HPDE6-E6E7 (cell line): ENCODE measurements around the gene PLCB1.

Experiments
- DNase-seq: peaks from one replicate; pipeline ENCODE4 v3.0.0; 2011; ENCODE audit warnings: missing footprints; ENCODE audit errors: extremely low spot score

Gene PLCB1

DNA sequence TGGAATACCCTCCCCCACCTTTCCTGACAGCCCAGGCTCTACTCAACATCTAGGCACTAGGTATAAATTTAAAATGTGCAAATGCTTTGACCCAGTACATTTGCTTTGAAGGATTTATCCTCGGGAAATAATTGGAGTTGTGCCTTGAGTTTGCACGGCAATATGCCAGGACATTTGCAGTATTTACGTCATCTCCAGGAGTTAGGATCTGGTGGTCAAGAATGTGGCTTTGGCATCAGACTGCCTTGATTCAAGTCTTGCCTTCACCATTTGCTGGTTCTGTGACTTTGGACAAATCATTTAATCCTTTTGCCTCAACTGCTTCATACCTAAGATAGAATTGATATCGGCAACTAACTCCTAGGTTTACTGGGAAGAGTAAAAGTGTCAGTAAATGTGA is 169.6 kb downstream of the PLCB1 start:
- DNase-seq, result no peak

DNA sequence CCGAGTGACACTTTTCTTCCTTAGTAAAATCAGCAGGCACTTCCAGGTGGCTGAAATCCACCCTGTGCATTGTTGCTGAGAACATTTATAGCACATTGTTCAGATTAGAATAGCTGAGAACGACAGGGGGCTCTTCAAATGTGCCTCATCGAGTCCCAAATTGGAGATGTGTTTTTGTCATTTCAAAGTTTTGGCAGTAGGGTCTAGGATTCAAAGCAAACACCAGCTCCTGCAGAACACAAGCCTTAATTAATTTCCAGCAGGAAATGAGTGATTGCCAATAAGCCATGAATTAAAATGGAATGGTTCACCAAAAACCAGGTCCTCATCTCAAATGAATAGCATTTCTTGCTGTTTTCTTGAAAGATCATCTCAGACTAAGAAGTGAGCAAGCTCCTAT is 171.6 kb downstream of the PLCB1 start:
- no peak for DNase-seq

DNA sequence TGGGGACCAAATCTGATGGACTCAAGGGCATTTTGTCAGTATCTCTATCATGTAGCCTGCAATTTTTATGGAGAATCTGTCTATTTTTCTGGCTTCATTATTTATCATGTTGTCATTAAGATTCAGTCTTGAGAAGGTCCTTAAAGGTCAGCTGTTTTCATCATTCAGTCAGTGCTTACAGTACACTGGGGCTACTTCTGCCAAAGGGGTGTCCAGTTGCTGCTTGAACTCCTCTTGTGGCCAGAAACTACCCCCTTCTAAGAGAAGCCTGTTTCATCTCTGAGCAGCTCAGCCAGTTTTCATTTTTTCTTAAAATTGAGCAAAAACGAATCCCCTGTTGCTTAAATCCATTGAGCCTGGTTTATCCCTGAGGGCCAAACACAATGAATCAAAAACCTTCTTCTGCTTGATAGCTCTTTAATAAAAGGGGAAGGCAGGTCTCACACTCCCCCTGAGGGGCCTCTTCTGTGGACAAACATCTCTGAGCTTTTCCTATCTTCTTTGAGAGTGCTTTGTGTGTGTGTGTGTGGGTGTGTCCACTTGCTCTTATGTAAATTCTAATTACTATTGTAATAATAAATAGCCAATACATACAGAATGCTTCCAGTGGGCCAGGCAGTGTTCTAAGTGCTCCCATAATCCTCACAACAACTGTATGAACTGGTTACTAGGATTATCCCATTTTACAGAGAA is 172.2 kb downstream of the PLCB1 start:
- no peak for DNase-seq

DNA sequence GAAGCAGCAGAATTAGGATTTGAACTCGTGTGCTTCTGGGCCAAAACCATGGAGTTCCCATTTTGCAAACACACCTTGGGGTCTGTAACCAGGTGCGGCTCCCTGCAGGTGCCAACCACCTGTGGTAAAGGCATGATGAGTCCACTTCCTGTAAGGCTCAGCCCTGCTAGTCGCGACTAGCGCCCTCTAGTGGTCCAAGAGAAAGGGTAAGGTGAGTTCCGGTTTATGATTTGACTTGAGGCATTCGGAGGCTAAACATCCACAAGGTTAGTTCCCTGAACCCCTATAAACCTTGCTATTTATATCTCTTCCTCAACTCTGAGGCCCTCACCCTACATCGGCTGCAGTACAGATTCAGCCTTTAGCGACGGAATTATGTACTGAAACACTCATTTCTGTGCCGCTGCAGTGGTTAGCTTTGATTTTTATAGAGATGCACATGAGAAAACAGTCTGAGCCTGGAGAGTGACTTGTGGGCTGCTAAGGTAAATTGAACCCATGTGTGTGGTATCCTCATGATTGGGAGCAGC is 173.4 kb downstream of the PLCB1 start:
- peak; percentile 71 for DNase-seq

DNA sequence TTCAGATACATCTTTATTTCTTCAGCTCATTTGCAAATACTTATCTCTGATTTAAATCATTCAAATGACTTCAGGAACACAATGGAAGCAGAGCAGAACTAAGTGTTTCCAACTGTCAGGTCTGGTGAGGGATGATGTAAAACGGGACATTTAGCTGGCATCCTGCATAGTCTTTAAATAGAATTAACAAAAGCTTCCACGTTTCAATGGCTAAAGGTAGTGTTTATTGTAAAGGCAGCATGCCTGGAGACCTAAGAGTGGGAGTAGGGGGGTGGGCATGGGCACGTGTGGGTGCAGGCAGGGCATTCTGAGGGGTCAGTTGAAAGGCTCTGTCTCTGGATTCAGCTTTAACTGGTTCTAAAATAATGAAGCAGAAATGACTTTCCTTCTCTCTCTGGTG is 174.9 kb downstream of the PLCB1 start:
- DNase-seq, result no peak

DNA sequence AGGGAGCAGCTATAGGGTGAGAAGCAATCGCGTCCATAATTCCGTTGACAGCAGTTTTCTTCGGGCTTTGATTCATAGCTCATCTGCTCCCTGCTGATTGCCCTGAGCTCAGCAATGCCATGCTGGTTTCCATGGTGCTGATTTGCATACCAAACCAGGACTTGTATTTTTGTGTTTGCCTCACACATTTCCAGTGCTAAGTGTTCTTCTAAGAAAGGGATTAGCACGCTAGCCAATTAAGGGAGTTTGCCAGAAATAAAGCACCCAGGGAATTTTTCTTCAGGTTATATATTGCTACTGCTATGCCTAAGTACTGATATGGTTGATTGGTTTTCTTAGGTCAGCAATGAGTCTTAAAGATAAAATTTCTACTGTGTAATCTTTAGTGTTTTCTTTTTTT is 177.6 kb downstream of the PLCB1 start:
- no peak for DNase-seq

DNA sequence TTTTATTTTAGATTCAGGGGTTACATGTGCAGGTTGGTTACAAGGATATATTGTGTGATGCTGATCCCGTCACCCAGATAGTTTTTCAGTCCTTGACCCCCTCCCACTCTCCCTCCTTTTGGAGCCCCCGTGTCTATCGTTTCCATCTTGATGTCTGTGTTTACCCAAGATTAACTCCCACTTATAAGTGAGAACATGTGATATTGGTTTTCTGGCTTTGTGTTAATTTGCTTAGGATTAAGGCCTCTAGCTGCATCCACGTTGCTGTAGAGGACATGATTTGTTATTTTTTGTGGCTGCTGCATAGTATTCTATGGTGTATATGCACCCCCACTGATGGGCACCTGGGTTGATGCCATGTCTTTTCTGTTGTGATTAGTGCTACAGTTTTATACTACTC is 178.6 kb downstream of the PLCB1 start:
- no peak for DNase-seq

DNA sequence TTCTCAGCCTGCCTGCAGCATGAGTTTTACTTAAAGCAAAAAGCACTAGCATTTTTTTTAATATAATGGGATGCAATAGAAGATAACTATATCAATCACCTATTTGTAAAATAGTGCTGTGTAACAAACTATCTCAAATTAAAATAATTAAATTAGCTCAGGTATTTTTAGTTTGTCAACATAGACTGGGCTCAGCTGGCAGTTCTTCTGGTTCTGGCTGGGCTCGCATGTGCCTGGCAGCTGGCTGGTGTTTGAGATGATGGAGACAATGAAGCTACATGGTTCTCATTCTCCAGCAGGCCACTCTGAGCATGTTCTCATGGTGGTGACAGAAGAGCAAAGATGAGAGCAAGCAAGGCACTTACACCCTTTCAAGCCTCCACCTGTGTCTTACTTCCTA is 181.0 kb downstream of the PLCB1 start:
- no peak for DNase-seq

DNA sequence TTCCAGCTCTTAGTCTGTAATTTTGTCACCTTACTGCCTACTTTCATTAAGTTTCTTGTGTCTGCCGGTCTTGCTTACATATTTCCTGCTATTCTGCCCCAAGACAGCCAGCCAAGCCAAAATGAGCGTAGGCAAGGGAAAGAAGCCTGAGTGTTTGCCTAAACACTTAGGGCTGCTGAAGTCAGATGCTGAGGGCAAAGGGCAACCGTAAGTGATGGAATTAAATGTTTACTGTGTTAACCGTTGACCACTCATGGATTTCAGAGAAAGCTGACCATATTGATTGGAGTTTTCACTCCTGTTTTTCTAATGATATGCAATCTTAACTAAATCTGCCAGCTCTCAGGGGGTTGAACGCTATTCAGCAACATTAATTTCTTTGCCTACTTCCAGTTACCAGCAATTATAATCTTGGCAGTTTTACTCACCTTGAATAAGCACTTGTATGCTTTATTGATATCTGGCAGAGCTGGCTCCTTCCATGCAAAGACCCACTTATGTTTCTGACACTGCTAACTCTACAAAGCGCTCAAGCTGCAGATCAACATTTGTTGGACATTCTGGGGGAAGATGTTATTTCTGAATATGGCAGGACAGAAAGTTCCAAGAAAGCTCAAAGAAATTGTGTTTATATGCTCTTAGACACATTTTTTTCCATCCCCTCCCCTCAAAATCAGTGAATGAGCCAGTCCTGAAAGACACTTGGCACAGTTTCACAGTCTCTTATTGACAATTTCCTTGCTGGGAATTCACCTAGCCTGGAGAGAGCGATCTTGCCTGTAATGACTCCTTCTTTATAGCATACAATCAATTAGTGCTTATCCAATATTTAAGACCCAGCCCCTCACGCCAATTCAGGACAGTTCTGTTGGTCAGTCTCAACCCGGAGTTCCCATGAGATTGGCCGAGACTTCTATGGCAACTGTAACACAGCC is 183.8 kb downstream of the PLCB1 start:
- DNase-seq, result no peak

DNA sequence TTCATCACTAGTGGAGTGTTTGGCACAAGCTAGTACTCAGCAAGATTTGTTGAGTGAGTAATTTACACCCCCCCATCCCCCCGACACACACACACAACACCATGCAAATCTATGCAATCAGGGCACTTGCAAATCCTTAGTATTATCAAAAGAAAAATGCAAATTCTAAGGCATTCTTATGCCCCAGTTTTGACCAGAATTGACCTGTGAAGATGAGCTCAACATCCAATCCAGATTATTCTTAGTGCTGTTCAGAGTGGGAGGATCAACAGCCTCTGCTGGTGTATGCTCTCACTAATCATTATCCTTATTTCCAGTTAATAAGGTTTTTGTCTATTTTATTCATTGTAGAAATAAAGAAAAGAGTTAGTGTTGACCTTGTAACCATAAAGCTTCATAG is 185.4 kb downstream of the PLCB1 start:
- DNase-seq, result no peak

DNA sequence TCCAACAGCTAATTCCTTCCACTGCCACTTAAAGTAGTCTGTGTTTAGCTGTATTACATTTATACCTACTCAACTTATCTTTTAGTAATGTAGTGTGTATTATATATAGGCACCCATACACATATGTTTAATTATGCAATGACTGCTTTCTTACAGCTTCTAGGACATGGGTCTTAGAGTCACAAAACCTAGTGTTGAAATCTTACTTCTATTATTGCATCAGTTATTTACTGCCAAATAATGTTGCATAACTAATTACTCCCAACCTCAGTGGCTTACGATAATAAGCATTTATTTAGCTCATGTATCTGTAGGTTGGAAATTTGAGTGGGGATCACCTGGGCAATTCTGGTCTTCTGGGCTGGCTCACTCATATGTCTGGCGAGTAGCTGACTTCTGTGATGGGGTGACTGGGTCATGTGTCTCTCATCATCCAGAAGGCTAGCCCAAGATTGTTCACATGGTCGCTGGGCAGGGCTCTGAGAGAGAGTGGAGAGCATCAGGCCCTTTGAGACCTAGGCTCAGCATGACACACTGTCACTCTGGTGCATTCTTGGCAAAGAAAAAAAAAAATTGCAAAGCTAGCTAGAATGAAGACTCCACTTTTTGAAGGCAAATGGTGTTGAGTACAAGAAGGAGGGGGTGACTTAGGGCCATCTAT is 187.0 kb downstream of the PLCB1 start:
- no peak for DNase-seq

DNA sequence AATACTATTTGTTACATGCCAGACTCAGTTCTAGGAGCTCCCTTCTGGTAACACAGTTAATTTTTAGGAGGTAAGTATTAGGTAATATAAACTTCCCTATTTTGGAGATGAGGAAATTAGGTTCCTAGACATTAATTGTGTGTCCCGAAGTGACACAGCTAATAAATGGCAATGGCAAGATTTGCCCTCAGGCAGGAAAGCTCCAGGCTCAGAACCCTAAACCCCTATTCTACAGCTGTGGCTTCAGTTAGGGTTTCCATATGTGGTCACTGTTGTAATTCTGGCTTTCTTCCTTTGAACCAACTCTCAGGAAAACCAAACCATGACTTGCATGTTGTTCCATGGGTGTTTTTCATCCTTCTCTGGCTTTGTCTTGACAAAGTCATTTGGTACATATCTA is 188.2 kb downstream of the PLCB1 start:
- DNase-seq, result no peak

DNA sequence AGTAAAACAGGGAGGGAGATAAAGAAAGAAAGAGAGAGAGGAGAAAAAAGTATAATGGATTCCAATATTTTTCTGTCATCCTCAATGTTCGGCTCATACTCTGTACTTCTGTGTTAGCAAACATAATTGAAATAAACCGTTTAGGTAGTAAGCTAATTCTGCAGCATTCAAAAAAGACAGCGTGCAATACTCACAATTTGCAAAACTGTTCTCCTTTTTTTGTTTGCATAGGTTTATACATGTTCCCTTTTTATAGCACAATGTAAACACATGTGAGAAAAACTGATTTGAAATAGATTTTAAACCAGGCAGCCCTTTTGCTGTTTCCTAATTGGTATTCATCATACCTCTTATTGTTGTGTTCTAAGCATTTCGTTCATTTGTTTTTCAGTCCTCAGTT is 188.9 kb downstream of the PLCB1 start:
- DNase-seq, result no peak

DNA sequence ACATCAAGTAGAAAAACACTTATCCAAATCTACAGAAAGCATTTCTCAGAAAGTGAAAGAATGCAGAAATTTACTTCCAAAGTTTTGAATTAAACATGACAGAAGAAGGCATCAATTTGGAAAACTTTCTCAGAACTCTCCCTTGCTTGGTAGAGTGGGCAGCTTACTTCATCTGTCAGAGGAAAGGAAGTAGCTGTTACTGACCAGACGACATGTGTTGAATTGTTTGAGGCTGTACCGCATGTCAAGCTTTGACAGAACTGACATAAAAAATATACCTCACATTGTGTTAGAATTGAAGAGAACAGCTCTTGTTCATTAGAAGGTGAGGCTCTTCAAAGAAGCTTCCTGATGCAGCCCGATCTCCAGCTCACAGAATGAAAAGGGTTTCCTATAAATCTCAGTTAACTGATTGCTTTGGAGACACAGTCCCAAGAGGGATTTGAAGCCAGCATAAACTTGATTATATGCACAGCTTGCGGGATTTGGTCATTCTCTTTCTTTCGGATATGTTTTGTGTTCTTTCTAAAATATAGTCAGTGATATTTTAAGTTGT is 190.7 kb downstream of the PLCB1 start:
- DNase-seq, result no peak

DNA sequence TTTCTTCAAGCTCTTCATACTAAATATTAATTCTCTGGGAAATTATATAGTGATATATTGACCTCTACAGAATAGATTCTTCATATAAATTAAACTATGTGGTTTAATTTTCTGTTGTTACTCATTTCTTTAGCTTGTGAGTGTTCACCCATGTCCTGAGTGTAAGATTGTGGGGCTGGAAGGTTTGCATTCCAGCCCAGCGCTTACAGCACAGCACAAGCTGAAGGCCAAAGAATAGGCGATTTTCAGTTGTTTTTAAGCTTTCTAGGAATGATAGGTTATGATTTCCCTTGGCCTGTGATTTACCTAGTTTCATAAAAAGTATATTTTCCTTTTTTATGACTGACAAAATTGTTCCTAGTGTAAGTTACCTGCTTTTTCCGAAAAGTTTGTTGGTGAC is 194.1 kb downstream of the PLCB1 start:
- no peak for DNase-seq

DNA sequence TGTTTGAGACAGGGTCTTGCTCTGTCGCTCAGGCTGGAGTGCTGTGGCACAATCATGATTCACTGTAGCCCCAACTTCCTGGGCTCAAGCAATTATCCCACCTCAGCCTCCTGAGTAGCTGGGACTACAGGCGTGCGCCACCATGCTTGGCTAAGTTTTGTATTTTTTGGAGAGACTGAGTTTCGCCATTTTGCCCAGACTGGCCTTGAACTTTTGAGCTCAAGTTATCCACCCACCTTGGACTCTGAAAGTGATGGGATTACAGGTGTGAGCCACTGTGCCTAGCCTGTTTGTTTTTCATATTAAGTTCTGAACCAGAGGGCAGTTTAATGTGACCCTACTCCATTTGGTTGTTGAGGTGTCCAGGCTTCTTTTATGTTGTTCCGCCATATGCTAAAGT is 194.8 kb downstream of the PLCB1 start:
- DNase-seq, result no peak

DNA sequence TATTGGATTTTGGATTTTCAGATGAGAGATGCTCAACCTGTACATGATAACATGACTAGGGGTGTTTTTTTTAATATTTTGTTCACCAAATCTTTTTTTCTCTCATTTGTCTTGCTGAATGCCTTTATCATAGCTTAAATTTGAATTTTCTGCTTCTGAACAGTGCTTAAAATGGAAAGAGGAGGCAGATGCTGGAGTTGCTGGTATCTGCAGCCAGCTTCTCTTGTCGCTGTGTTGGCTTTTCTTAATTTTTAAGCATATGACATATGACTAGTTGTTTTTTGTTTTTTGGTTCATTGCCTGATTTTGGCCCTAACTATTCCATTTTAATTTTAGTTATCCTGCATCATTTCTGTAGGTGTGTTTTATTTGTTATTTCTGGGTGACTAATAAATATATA is 196.1 kb downstream of the PLCB1 start:
- DNase-seq, result no peak

DNA sequence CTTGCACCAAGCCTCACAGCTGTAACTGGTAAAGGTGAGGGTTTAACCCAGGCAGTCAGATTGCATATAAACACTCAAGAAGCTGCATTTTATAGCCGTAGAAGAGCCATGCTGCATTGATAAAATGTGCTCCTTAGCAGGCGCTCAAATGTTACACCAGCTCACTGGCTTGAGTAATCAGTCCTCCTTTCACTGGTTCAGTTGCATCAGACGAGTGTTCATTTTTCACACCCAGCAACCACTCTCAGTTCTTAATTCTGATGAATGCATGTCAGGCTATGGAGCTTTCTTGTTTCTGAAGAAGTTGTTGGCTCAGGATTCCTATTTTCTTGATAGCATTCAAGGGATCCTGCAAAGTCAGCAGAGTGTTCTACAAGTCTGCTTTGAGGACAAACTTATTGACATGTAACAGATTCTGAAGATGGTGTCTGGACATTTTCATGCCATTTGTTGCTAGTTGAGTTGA is 198.3 kb downstream of the PLCB1 start:
- no peak for DNase-seq

DNA sequence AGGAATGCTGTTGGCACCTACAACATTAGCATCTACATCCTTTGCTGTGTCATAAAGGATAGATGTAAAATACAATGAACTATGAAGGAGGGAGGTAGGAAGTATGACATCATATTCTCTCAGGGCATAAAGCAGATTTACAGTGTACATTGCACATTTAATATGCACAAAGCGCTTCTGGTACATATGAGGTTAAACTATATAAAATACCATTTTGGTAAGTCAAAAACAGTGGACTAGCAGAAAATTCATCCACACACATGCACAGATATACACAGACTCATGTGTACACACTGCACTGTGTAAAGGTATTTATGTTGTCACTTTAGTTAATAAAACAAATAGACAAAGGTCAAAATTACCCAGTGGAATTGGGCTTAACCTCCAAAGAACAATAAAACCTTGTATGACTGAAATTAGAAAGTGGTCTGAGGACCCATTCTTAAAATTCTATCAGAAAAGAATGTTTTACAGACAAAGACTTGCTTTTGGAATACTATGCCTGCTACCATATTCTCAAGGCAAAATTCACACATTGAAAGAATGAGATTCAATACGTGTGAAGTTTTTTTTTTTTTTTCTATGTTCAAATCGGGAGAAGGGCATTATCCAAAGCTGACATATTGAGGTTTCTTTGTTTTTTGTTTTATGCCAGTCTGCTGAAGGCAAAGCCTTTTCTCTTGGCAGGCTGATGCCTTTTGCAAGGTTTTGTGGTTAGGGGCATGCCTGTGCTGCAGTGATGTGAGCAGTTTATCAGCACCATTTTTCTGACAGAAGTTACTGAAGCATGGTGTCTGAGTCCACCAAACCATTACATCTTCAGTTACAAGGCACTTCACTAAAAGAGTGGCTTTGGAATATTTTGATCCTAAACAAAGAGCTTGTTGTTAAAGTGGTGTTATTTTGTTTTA is 199.0 kb downstream of the PLCB1 start:
- DNase-seq, result no peak

DNA sequence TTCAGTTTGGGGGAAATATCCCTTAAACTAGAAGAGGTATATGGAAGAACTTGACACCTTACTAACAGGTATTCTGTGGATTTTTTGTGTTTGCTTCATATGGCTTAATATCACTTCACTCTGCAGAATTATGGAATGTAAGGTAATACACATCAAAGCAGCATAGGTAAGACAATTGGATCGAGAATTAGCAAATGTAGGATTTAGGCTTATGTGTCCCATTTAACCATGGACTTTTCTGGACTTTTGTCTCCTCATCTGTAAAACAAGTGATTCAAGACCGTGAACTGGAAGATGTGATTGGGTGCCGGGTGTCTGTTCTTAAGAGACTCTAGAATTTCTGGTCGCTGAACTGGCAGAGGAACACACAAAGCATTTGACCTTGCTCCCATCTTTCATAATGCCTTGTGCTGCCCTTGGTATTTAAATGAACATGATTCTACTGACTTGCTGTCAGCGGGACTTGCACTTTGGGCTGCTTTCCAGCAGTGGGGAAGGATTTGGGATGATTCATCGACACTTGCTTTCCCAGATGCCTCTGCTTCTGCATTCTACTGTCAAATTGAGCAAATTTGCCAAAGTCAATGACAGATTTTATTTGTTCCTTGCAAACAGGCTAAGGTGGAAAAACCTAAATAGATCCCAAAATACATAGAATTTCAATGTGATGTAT is 199.8 kb downstream of the PLCB1 start:
- no peak for DNase-seq
